ENCODE results near the gene SOX6.

SOX6 gene

DNA sequence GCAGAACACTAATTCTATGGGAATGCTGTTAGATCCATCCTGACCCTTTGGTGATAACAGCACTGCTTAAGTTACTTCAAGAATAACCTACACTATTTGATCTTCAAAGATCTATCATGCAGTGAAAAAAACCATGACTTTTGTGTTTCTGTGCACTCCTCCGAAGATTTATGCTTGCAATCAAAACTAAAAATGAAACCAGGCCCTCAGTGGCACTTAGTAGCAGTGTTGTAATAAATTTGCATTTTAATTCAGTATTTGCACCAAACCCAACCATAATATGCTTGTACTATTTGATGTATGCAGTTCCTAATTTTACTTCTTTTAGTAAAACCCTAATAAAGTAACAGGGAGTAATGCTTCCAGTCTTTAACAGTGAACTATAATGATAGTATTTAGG lies 130.7 kb downstream of the SOX6 start:
- 0 out of 2 replicates have a peak overlapping the region, but pooled peaks have one; percentile 32 for H3K4me2 ChIP-seq (ENCODE audit: low read length)
- TF ChIP-seq, protein P1, sequence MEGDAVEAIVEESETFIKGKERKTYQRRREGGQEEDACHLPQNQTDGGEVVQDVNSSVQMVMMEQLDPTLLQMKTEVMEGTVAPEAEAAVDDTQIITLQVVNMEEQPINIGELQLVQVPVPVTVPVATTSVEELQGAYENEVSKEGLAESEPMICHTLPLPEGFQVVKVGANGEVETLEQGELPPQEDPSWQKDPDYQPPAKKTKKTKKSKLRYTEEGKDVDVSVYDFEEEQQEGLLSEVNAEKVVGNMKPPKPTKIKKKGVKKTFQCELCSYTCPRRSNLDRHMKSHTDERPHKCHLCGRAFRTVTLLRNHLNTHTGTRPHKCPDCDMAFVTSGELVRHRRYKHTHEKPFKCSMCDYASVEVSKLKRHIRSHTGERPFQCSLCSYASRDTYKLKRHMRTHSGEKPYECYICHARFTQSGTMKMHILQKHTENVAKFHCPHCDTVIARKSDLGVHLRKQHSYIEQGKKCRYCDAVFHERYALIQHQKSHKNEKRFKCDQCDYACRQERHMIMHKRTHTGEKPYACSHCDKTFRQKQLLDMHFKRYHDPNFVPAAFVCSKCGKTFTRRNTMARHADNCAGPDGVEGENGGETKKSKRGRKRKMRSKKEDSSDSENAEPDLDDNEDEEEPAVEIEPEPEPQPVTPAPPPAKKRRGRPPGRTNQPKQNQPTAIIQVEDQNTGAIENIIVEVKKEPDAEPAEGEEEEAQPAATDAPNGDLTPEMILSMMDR (IDR thresholded peaks at IDR 0.05; ENCODE audit: low read depth, low read length): no peak
- no peak overlapping the region for H3K4me3 ChIP-seq (ENCODE audit: low read length)
- H3K9me3 ChIP-seq (ENCODE audit: insufficient read depth, low read length): no peaks in the 10 kb centered on the region
- no peaks in the 10 kb centered on the region for H3K27me3 ChIP-seq (ENCODE audit: low read depth, low read length)
- H3K79me2 ChIP-seq (ENCODE audit: low read length): no peaks in the 10 kb centered on the region
- H4K20me1 ChIP-seq (ENCODE audit: insufficient read depth, low read length): no peaks in the 10 kb centered on the region
- peaks cover 8% of the 10 kb centered on the region for H3K4me1 ChIP-seq (ENCODE audit: low read length)
- H3K36me3 ChIP-seq (replicated peaks; ENCODE audit: low read depth, low read length): no peaks in the 10 kb centered on the region
- no peak overlapping the region for H3K27ac ChIP-seq (ENCODE audit: low read length)
- H3K9ac ChIP-seq (ENCODE audit: low read length): no peak overlapping the region
- H2AFZ ChIP-seq (ENCODE audit: low read depth, low read length): 0 out of 2 replicates have a peak overlapping the region, but pooled peaks have one; percentile 61

DNA sequence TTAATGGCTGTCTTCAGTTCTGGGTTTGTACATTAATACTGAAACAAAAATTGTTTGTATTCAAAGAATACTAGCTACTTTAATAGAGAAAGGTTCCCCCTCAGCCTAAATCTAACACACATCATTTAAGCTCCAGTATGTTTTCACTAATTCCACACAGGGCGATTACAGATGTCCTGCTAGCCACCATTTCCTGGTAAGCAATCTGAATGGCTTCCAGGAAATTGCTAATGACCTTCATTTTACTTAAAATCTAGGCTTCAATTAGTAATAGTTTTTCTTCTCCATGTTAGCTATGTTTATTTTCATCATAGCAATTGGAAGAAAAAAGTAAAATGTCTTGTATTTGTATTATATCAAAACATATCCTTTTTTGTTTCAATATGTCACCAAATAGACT lies 132.8 kb downstream of the SOX6 start:
- H3K79me2 ChIP-seq (ENCODE audit: low read length): no peaks in the 10 kb centered on the region
- H3K9me3 ChIP-seq (ENCODE audit: insufficient read depth, low read length): no peaks in the 10 kb centered on the region
- no peak overlapping the region for H2AFZ ChIP-seq (ENCODE audit: low read depth, low read length)
- H3K9ac ChIP-seq (ENCODE audit: low read length): no peak overlapping the region
- no peaks in the 10 kb centered on the region for H4K20me1 ChIP-seq (ENCODE audit: insufficient read depth, low read length)
- no peak overlapping the region for H3K27ac ChIP-seq (ENCODE audit: low read length)
- no peak overlapping the region for H3K4me2 ChIP-seq (ENCODE audit: low read length)
- H3K4me1 ChIP-seq (ENCODE audit: low read length): peaks cover 8% of the 10 kb centered on the region
- no peak for TF ChIP-seq EZH2phosphoT487 (IDR thresholded peaks at IDR 0.05; ENCODE audit: low read depth)
- TF ChIP-seq, protein P1 (IDR thresholded peaks at IDR 0.05; ENCODE audit: low read depth, low read length): no peak
- H3K36me3 ChIP-seq (replicated peaks; ENCODE audit: low read depth, low read length): no peaks in the 10 kb centered on the region
- no peaks in the 10 kb centered on the region for H3K27me3 ChIP-seq (ENCODE audit: low read depth, low read length)
- no peak overlapping the region for H3K4me3 ChIP-seq (ENCODE audit: low read length)

DNA sequence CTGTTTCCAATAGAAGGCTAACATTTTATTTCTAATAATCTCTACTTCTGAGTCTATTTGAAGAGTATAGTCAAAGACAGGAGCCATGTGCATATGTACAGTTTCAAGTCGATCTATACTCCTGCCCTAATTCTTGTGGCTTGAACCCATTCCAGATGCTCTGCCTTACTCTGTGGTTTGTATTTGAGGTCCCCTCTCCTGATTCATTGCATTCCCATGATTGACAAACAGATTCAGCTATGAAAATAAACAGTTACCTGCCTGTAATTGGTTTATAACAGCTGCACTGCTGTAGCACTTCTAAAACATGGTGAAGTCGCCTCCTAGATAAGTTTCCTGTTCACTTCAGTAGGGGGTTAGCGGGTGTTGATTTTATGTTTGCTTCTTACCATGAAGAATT lies 138.7 kb downstream of the SOX6 start:
- Histone ChIP-seq H3K4me3 (ENCODE audit: low read length) (no peak overlapping the region), H4K20me1 (ENCODE audit: insufficient read depth, low read length) (no peaks in the 10 kb centered on the region), H3K79me2 (ENCODE audit: low read length) (no peaks in the 10 kb centered on the region), H3K27ac (ENCODE audit: low read length) (no peak overlapping the region), H3K9ac (ENCODE audit: low read length) (no peak overlapping the region), H3K9me3 (ENCODE audit: insufficient read depth, low read length) (no peaks in the 10 kb centered on the region), H3K4me1 (ENCODE audit: low read length) (no peaks in the 10 kb centered on the region), H3K4me2 (ENCODE audit: low read length) (no peak overlapping the region), H3K36me3 (replicated peaks; ENCODE audit: low read depth, low read length) (no peaks in the 10 kb centered on the region), H2AFZ (ENCODE audit: low read depth, low read length) (no peak overlapping the region), H3K27me3 (ENCODE audit: low read depth, low read length) (no peaks in the 10 kb centered on the region)
- TF ChIP-seq, protein P1 (IDR thresholded peaks at IDR 0.05; ENCODE audit: low read depth, low read length): no peak
- TF ChIP-seq EZH2phosphoT487 (IDR thresholded peaks at IDR 0.05; ENCODE audit: low read depth): no peak

DNA sequence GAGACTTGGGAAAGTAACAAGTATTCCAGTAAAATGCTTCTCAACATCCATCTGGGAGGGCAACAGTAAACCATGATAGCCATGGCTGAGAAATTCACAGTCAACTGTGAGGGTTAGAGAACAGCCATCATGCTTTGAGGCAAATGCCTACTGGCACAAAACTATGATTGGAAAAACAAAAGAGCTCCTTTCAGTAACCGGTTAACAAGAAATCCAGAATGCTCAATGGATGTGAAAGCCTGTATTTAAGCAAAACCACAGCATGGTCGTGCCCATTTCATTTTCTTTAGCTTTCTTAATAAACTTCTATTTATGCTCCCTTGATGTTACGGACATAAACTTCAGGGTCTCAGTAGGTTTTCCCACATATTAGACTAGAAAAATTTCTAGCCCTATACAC lies 139.5 kb downstream of the SOX6 start:
- Histone ChIP-seq H3K4me3 (ENCODE audit: low read length) (no peak overlapping the region), H3K4me1 (ENCODE audit: low read length) (no peaks in the 10 kb centered on the region), H3K4me2 (ENCODE audit: low read length) (no peak overlapping the region), H4K20me1 (ENCODE audit: insufficient read depth, low read length) (no peaks in the 10 kb centered on the region), H3K79me2 (ENCODE audit: low read length) (no peaks in the 10 kb centered on the region), H3K27ac (ENCODE audit: low read length) (no peak overlapping the region), H3K9ac (ENCODE audit: low read length) (no peak overlapping the region), H3K9me3 (ENCODE audit: insufficient read depth, low read length) (no peaks in the 10 kb centered on the region), H3K36me3 (replicated peaks; ENCODE audit: low read depth, low read length) (no peaks in the 10 kb centered on the region), H3K27me3 (ENCODE audit: low read depth, low read length) (no peaks in the 10 kb centered on the region), H2AFZ (ENCODE audit: low read depth, low read length) (no peak overlapping the region)
- TF ChIP-seq, protein P1 (IDR thresholded peaks at IDR 0.05; ENCODE audit: low read depth, low read length): no peak
- no peak for TF ChIP-seq EZH2phosphoT487 (IDR thresholded peaks at IDR 0.05; ENCODE audit: low read depth)
